ENCODE data around the gene PTPRG.

DNA sequence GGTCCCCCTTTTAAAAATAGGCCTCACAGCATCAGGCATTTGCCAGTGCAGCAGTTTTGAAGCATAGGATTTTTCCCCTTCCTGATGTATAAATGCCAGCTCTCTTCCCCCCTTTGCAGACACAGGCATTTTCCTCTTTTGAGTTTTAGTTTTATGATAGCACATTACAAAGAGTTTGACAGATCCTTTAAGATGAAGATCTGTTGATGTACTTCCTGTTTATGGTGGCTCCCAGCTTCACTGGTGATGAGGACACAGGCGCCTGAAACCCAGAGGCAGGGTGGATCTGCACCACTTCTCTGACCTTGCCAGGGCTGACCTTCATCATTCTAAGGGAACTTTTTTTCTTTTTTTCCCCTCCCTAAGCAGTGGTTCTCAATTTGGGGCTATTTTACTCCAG is 243.4 kb downstream of the PTPRG start:
- TF ChIP-seq, protein P1, sequence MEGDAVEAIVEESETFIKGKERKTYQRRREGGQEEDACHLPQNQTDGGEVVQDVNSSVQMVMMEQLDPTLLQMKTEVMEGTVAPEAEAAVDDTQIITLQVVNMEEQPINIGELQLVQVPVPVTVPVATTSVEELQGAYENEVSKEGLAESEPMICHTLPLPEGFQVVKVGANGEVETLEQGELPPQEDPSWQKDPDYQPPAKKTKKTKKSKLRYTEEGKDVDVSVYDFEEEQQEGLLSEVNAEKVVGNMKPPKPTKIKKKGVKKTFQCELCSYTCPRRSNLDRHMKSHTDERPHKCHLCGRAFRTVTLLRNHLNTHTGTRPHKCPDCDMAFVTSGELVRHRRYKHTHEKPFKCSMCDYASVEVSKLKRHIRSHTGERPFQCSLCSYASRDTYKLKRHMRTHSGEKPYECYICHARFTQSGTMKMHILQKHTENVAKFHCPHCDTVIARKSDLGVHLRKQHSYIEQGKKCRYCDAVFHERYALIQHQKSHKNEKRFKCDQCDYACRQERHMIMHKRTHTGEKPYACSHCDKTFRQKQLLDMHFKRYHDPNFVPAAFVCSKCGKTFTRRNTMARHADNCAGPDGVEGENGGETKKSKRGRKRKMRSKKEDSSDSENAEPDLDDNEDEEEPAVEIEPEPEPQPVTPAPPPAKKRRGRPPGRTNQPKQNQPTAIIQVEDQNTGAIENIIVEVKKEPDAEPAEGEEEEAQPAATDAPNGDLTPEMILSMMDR (IDR thresholded peaks at IDR 0.05), result no peak
- TF ChIP-seq POLR2A (IDR thresholded peaks at IDR 0.05), result no peak
